SHP77 (cell line): ENCODE results near the gene TNRC6C.
A peak's percentile ranks its signal among the peaks of the same experiment; 100 is the strongest.

Experiments used
- DNase-seq, 2 experiments: peaks; one replicate each; lab custom pipeline; 2025; lab: John Stamatoyannopoulos, UW

TNRC6C gene

GRCh38 chr17:77957857-77958715, at the start of gene TNRC6C:
TSS of gene TNRC6C (plus strand) at chr17:77958703. CDS start at chr17:78004207, 45,504 bp downstream.
- DNase-seq = peak; percentile 99 to 100

GRCh38 chr17:77909236-77909635, 49.3 kb upstream of the TNRC6C start:
- no peak for DNase-seq

- DNase-seq = no peak
Observed at GRCh38 chr17:77909816-77910215, 48.7 kb upstream of the TNRC6C start.

GRCh38 chr17:77914385-77915254, 43.9 kb upstream of the TNRC6C start:
- DNase-seq = peak in 1 of 2 experiments; percentile 19

- DNase-seq = no peak
Observed at GRCh38 chr17:77915594-77916021, 42.9 kb upstream of the TNRC6C start.

- DNase-seq = no peak
Observed at GRCh38 chr17:77916264-77916663, 42.2 kb upstream of the TNRC6C start.

GRCh38 chr17:77916703-77917481, 41.6 kb upstream of the TNRC6C start:
- DNase-seq = no peak

GRCh38 chr17:77919276-77919675, 39.2 kb upstream of the TNRC6C start:
- DNase-seq = no peak

GRCh38 chr17:77923135-77923534, 35.4 kb upstream of the TNRC6C start:
- no peak for DNase-seq

- DNase-seq = no peak
Observed at GRCh38 chr17:77923776-77924513, 34.6 kb upstream of the TNRC6C start.

GRCh38 chr17:77924757-77925336, 33.7 kb upstream of the TNRC6C start:
- DNase-seq = no peak

GRCh38 chr17:77925831-77926543, 32.5 kb upstream of the TNRC6C start:
- no peak for DNase-seq

GRCh38 chr17:77926981-77927380, 31.5 kb upstream of the TNRC6C start:
- DNase-seq = no peak

GRCh38 chr17:77927777-77928518, 30.6 kb upstream of the TNRC6C start:
- no peak for DNase-seq

GRCh38 chr17:77928519-77929179, 29.9 kb upstream of the TNRC6C start:
- DNase-seq = no peak

- no peak for DNase-seq
Observed at GRCh38 chr17:77929180-77929564, 29.3 kb upstream of the TNRC6C start.

GRCh38 chr17:77929871-77930436, 28.5 kb upstream of the TNRC6C start:
- no peak for DNase-seq
